ENCODE data around the gene ACTRT2.

The ACTRT2 gene

GRCh38 chr1:3003039-3003940 lies 18.0 kb upstream of the ACTRT2 start:
- no peak for DNase-seq

GRCh38 chr1:3003941-3004270 lies 17.4 kb upstream of the ACTRT2 start:
- no peak for DNase-seq

GRCh38 chr1:3004285-3005205 lies 16.7 kb upstream of the ACTRT2 start:
- DNase-seq: no peak

GRCh38 chr1:3005771-3006170 lies 15.5 kb upstream of the ACTRT2 start:
- DNase-seq: no peak

- no peak for DNase-seq
Observed at GRCh38 chr1:3007298-3008147, 13.7 kb upstream of the ACTRT2 start.

- no peak for DNase-seq
Observed at GRCh38 chr1:3009021-3009420, 12.2 kb upstream of the ACTRT2 start.

- DNase-seq: no peak
Observed at GRCh38 chr1:3009556-3009955, 11.7 kb upstream of the ACTRT2 start.

- no peak for DNase-seq
Observed at GRCh38 chr1:3011127-3011526, 10.1 kb upstream of the ACTRT2 start.

GRCh38 chr1:3011631-3012455 lies 9.4 kb upstream of the ACTRT2 start:
- peak in 9 of 14 donors; percentile 49 to 88 (median 66) for DNase-seq

- DNase-seq: peak in 12 of 14 donors; percentile 33 to 90 (median 68)
Observed at GRCh38 chr1:3012456-3013291, 8.6 kb upstream of the ACTRT2 start.

GRCh38 chr1:3013371-3014049 lies 7.8 kb upstream of the ACTRT2 start:
- no peak for DNase-seq

GRCh38 chr1:3014050-3014440 lies 7.2 kb upstream of the ACTRT2 start:
- no peak for DNase-seq

GRCh38 chr1:3014443-3015268 lies 6.6 kb upstream of the ACTRT2 start:
- DNase-seq: no peak

- DNase-seq: no peak
Observed at GRCh38 chr1:3015269-3015635, 6.0 kb upstream of the ACTRT2 start.

- DNase-seq: no peak
Observed at GRCh38 chr1:3015744-3016143, 5.5 kb upstream of the ACTRT2 start.

- DNase-seq: no peak
Observed at GRCh38 chr1:3016641-3017439, 4.4 kb upstream of the ACTRT2 start.

- no peak for DNase-seq
Observed at GRCh38 chr1:3017440-3018050, 3.7 kb upstream of the ACTRT2 start.

GRCh38 chr1:3018051-3018471 lies 3.2 kb upstream of the ACTRT2 start:
- DNase-seq: no peak

Measured in C1 segment of cervical spinal cord (tissue), 14 donors.